ENCODE data around the gene NSMCE1.
A peak's percentile ranks its signal among the peaks of the same experiment; 100 is the strongest.

The NSMCE1 gene

GRCh38 chr16:27226976-27227705 is 41.4 kb downstream of the NSMCE1 start:
- H3K4me1 ChIP-seq, result peaks cover 98% of the 10 kb centered on the region
- H3K9ac ChIP-seq, result peak overlapping the region; percentile 54
- H4K20me1 ChIP-seq, result no peaks in the 10 kb centered on the region
- H3K36me3 ChIP-seq, result peaks cover 20% of the 10 kb centered on the region
- no peaks in the 10 kb centered on the region for H3K27me3 ChIP-seq
- peak overlapping the region; percentile 89 for H3K4me2 ChIP-seq
- no peak for TF ChIP-seq Cebpa-rat (IDR thresholded peaks at IDR 0.05)
- no peak overlapping the region for H3K4me3 ChIP-seq
- H3K9me3 ChIP-seq, result no peaks in the 10 kb centered on the region
- H3K27ac ChIP-seq, result peak overlapping the region; percentile 86

- Histone ChIP-seq H3K4me2 (peak overlapping the region; percentile 89), H4K20me1 (no peaks in the 10 kb centered on the region), H3K4me1 (peaks cover 98% of the 10 kb centered on the region), H3K27ac (peak overlapping the region; percentile 86), H3K9ac (peak overlapping the region; percentile 54), H3K4me3 (no peak overlapping the region), H3K27me3 (no peaks in the 10 kb centered on the region), H3K36me3 (peaks cover 20% of the 10 kb centered on the region), H3K9me3 (no peaks in the 10 kb centered on the region)
- TF ChIP-seq Cebpa-rat (IDR thresholded peaks at IDR 0.05), result no peak
Measured at GRCh38 chr16:27226476-27226875, 42.1 kb downstream of the NSMCE1 start.

- H3K27ac ChIP-seq, result peak overlapping the region; percentile 86
- no peak for TF ChIP-seq Cebpa-rat (IDR thresholded peaks at IDR 0.05)
- peaks cover 98% of the 10 kb centered on the region for H3K4me1 ChIP-seq
- H3K9me3 ChIP-seq, result no peaks in the 10 kb centered on the region
- H4K20me1 ChIP-seq, result no peaks in the 10 kb centered on the region
- H3K9ac ChIP-seq, result peak overlapping the region; percentile 54
- no peaks in the 10 kb centered on the region for H3K27me3 ChIP-seq
- H3K4me3 ChIP-seq, result no peak overlapping the region
- H3K36me3 ChIP-seq, result peaks cover 23% of the 10 kb centered on the region
- H3K4me2 ChIP-seq, result peak overlapping the region; percentile 89
Measured at GRCh38 chr16:27225536-27226360, 42.8 kb downstream of the NSMCE1 start.

- no peak for TF ChIP-seq Cebpa-rat (IDR thresholded peaks at IDR 0.05)
- Histone ChIP-seq H3K27ac (peak overlapping the region; percentile 86), H3K4me2 (peak overlapping the region; percentile 89)
Measured at GRCh38 chr16:27224741-27225300, 43.8 kb downstream of the NSMCE1 start.

GRCh38 chr16:27224271-27224737 is 44.3 kb downstream of the NSMCE1 start:
- no peaks in the 10 kb centered on the region for H4K20me1 ChIP-seq
- peak overlapping the region; percentile 89 for H3K4me2 ChIP-seq
- H3K9ac ChIP-seq, result no peak overlapping the region
- H3K4me3 ChIP-seq, result no peak overlapping the region
- no peak for TF ChIP-seq Cebpa-rat (IDR thresholded peaks at IDR 0.05)
- H3K36me3 ChIP-seq, result peaks cover 26% of the 10 kb centered on the region
- H3K27ac ChIP-seq, result peak overlapping the region; percentile 86
- no peaks in the 10 kb centered on the region for H3K27me3 ChIP-seq
- peaks cover 98% of the 10 kb centered on the region for H3K4me1 ChIP-seq
- H3K9me3 ChIP-seq, result no peaks in the 10 kb centered on the region

More at GRCh38 chr16:27224741-27225300, 43.8 kb downstream of the NSMCE1 start:
- no peaks in the 10 kb centered on the region for H3K27me3 ChIP-seq
- H3K9me3 ChIP-seq, result no peaks in the 10 kb centered on the region
- peak overlapping the region; percentile 54; the same call in 1 of the 2 replicates for H3K9ac ChIP-seq
- no peaks in the 10 kb centered on the region for H4K20me1 ChIP-seq
- no peak overlapping the region for H3K4me3 ChIP-seq
- H3K36me3 ChIP-seq, result peaks cover 26% of the 10 kb centered on the region
- H3K4me1 ChIP-seq, result peaks cover 98% of the 10 kb centered on the region

- Histone ChIP-seq H3K27ac (peak overlapping the region; percentile 86), H3K9ac (0 out of 2 replicates have a peak overlapping the region, but pooled peaks have one; percentile 54), H3K36me3 (peaks cover 26% of the 10 kb centered on the region), H3K4me2 (peak overlapping the region; percentile 83), H4K20me1 (no peaks in the 10 kb centered on the region), H3K9me3 (no peaks in the 10 kb centered on the region), H3K27me3 (no peaks in the 10 kb centered on the region), H3K4me1 (peaks cover 98% of the 10 kb centered on the region), H3K4me3 (no peak overlapping the region)
- no peak for TF ChIP-seq Cebpa-rat (IDR thresholded peaks at IDR 0.05)
Measured at GRCh38 chr16:27223701-27224100, 44.9 kb downstream of the NSMCE1 start.

GRCh38 chr16:27223226-27223610 is 45.4 kb downstream of the NSMCE1 start:
- no peaks in the 10 kb centered on the region for H4K20me1 ChIP-seq
- H3K36me3 ChIP-seq, result peaks cover 26% of the 10 kb centered on the region
- no peaks in the 10 kb centered on the region for H3K27me3 ChIP-seq
- H3K4me3 ChIP-seq, result no peak overlapping the region
- H3K4me2 ChIP-seq, result peak overlapping the region; percentile 83
- H3K4me1 ChIP-seq, result peaks cover 100% of the 10 kb centered on the region
- H3K9me3 ChIP-seq, result no peaks in the 10 kb centered on the region
- peak overlapping the region; percentile 54; the same call in 1 of the 2 replicates for H3K9ac ChIP-seq
- TF ChIP-seq Cebpa-rat (IDR thresholded peaks at IDR 0.05), result no peak
- peak overlapping the region; percentile 86 for H3K27ac ChIP-seq

- Histone ChIP-seq H3K9me3 (no peaks in the 10 kb centered on the region), H3K27me3 (no peaks in the 10 kb centered on the region), H3K4me1 (peaks cover 95% of the 10 kb centered on the region), H3K9ac (peak overlapping the region; percentile 54), H3K4me2 (peak overlapping the region; percentile 83), H3K4me3 (no peak overlapping the region), H3K27ac (peak overlapping the region; percentile 86), H3K36me3 (peaks cover 26% of the 10 kb centered on the region), H4K20me1 (no peaks in the 10 kb centered on the region)
- no peak for TF ChIP-seq Cebpa-rat (IDR thresholded peaks at IDR 0.05)
Measured at GRCh38 chr16:27222249-27223225, 46.0 kb downstream of the NSMCE1 start.

All from BLaER1 (cell line).